Retinal pigment epithelial cell (primary cell): ENCODE results near the gene SH2D5.

Source experiments
- DNase-seq: peaks from one replicate; pipeline ENCODE4 v3.0.0-alpha.2; 2010; ENCODE audit warnings: low read depth
- H3K4me3 ChIP-seq: 2 replicates; pipeline ENCODE4 v1.5.1; 2011; ENCODE audit warnings: mild to moderate bottlenecking, low read length, control low read depth, moderate library complexity
- TF ChIP-seq, protein P1 (sequence below): conservative IDR thresholded peaks from 2 replicates; pipeline ENCODE4 v1.5.1; 2011; ENCODE audit warnings: low read depth, low read length, control low read depth, inconsistent platforms

The SH2D5 gene

DNA sequence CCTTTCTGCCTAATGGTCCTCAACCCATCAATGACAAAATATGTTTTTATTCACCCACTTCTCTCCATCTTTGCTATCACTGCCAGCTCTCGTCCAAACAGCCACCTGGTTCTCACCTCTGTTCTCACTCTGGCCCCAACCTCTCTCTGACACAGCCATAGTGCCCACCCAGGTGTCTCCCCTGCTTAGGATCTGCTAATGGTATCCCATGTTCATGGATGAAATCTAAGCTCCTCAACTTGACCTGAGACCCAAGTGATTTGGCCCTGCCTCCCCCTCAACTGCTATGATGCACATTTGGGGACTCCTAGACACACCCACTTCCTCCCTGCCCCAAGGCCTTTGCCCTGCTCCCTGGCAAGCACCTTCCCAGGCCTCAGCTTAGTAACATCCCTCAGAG lies 40.6 kb downstream of the SH2D5 start:
- no peak for DNase-seq
- H3K4me3 ChIP-seq, result no peak overlapping the region
- TF ChIP-seq, protein P1, sequence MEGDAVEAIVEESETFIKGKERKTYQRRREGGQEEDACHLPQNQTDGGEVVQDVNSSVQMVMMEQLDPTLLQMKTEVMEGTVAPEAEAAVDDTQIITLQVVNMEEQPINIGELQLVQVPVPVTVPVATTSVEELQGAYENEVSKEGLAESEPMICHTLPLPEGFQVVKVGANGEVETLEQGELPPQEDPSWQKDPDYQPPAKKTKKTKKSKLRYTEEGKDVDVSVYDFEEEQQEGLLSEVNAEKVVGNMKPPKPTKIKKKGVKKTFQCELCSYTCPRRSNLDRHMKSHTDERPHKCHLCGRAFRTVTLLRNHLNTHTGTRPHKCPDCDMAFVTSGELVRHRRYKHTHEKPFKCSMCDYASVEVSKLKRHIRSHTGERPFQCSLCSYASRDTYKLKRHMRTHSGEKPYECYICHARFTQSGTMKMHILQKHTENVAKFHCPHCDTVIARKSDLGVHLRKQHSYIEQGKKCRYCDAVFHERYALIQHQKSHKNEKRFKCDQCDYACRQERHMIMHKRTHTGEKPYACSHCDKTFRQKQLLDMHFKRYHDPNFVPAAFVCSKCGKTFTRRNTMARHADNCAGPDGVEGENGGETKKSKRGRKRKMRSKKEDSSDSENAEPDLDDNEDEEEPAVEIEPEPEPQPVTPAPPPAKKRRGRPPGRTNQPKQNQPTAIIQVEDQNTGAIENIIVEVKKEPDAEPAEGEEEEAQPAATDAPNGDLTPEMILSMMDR, result no peak

DNA sequence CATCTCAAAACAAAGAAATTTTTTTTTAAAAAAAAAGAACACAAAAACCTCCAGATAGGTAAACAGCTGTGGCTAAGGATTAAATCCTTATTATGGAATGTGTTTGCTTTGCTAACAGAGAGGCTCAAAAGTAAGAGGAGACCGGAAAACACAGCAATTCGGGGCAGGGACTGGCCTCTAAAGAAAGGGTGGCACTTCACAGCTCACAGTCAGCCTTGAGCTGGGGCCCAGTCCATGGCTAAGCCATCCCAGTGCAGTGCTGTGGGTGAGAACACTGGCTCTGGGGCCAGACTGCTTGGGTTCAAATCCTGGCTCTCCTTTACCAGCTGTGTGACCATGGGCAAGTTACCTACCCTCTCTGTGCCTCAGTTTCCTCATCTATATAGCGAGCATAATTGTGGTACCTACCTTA lies 42.9 kb downstream of the SH2D5 start:
- DNase-seq, result no peak
- H3K4me3 ChIP-seq, result no peak overlapping the region
- TF ChIP-seq, protein P1, result no peak

DNA sequence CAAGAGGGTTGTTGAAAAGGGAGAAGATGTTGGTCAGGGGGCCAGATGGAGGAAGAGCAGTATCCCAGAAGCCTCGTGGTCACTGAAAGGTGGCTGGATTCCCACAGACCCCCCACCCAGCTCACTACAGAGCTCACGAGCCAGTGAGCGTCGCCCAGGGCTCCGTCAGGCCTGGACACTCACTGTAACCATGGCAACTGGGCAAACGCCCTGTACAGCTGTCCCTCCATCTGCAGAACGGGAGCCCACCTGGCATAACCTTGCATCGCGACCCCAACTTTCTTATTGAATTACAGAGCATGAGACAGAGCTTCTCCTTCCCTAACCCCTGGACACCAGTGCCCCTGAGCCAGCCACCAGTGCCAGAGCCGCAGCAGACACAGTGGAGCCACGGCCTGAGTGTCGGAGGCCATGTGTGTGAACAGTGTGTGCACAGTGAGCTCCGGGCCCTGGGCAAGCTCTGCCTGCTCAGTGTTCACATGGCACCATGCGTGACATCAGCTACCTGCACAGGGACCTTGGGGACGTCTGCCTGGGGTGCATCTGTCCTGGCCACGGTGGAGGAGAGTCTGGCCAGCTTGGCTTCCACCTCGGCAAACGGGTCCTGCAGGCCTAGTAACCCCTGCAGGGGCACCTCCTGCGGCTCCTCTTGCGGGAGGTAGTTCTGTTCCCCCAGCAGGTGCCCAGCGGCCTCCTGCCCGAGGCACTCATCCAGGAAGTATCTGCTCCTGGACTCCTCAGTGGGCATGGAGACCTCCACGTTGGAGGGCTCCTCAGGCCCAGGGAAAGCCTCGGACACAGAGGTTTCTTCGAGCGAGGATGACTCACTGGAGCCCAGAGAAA lies 45.4 kb downstream of the SH2D5 start:
- TF ChIP-seq, protein P1, result no peak
- no peak for DNase-seq
- no peak overlapping the region for H3K4me3 ChIP-seq

DNA sequence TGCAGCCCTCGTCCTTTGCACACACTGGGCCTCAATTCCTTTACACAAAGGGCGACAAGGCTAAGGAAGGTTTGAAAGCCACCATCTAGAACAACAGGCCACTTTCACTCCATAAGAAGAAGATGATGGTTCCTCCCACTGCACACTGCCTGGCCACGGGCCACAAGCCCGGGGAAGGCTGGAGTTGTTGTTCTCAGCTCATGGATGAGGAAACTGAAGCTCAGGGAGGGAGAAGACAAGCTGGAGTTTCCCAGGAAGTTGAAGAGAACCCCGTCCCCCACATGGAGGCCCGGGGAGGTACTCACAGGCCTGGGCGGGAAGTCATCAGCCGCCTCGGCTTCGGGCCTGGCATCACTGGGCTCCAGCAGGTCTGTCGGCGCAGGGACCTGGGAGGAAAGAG lies 46.8 kb downstream of the SH2D5 start:
- TF ChIP-seq, protein P1, result no peak
- no peak for DNase-seq
- no peak overlapping the region for H3K4me3 ChIP-seq

DNA sequence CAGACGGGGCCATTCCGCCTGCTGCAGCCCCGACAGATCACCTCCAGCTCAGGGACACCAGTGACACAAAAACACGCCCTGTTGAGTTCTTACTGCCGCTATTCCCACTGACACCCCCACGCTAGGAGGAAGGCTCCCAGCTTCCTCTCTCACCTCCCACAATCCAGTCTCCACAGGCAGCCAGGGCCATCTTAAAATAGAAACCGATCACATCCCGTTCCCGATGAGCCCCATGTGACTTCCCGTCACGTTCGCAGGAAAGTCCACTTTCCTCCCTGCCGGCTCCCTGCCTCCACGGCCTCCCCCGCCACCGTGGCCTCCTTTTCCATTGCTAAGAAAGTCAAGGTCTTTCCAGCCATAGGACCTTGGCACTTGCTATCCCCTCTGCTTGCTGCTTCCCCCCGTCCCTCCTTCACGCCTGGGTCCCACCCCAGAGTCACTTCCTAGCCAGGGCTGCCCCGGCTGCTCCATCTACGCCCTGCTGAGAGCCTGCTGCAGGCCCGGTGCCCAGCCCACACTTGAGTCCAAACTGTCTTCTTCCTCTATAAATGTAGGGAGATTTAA lies 47.3 kb downstream of the SH2D5 start:
- H3K4me3 ChIP-seq, result no peak overlapping the region
- TF ChIP-seq, protein P1, result no peak
- no peak for DNase-seq

DNA sequence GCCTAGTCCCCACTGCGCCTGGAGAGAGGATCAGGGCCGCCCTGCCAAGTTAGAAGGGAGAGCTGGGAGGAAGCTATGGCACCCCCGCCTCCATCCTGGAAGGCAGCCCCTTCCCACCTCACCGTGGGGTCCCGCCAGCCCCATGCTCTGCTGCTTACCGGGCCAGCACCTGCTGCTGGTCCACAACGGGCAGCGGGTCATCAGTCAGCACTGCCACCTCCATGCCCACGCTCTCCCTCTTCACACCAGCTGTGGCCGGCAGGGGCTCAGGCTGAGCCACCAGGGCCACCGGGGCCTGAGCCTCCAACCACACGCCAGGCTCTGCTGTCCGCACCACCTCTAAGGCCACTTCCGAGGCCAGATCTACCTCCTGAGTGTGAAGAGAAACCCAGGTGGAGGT lies 47.9 kb downstream of the SH2D5 start:
- TF ChIP-seq, protein P1, result no peak
- no peak overlapping the region for H3K4me3 ChIP-seq
- no peak for DNase-seq
